H9 (cell line): ENCODE measurements around the gene THAP11. TPM values are rescaled to one million over a fixed set of nuclear protein-coding genes. Genes with fewer than 3 reads are reported as not detected.

Experiments
- DNase-seq: peaks from one replicate; pipeline ENCODE4 v3.0.0-alpha.2; 2017
- H2AFZ ChIP-seq: one replicate; pipeline ENCODE4 v1.6.1; 2013; ENCODE audit warnings: mild to moderate bottlenecking, low read length, control low read depth, moderate library complexity
- H2AK5ac ChIP-seq: 2 replicates; pipeline ENCODE4 v1.6.1; 2013; ENCODE audit warnings: low read length, control low read depth, mixed read lengths; ENCODE audit not compliant: insufficient read length
- H2BK120ac ChIP-seq: one replicate; pipeline ENCODE4 v1.6.1; 2013; ENCODE audit warnings: low read depth, mild to moderate bottlenecking, low read length, control low read depth, inconsistent platforms; ENCODE audit not compliant: poor library complexity, severe bottlenecking
- H2BK12ac ChIP-seq: 2 replicates; pipeline ENCODE4 v1.6.1; 2013; ENCODE audit warnings: low read length, control low read depth, mixed read lengths, low read depth; ENCODE audit not compliant: insufficient read length
- H2BK15ac ChIP-seq: 2 replicates; pipeline ENCODE4 v1.6.1; 2013; ENCODE audit warnings: low read depth, low read length, control low read depth
- H2BK20ac ChIP-seq: one replicate; pipeline ENCODE4 v1.6.1; 2013; ENCODE audit warnings: low read depth, mild to moderate bottlenecking, low read length, control low read depth, inconsistent platforms; ENCODE audit not compliant: poor library complexity, severe bottlenecking
- H2BK5ac ChIP-seq: 2 replicates; pipeline ENCODE4 v1.6.1; 2013; ENCODE audit warnings: low read length, control low read depth, mixed read lengths; ENCODE audit not compliant: insufficient read length
- H3K14ac ChIP-seq: 2 replicates; pipeline ENCODE4 v1.6.1; 2013; ENCODE audit warnings: low read length, control low read depth; ENCODE audit not compliant: insufficient read depth
- H3K18ac ChIP-seq: 2 replicates; pipeline ENCODE4 v1.6.1; 2013; ENCODE audit warnings: low read depth, mild to moderate bottlenecking, mixed read lengths, low read length, control low read depth; ENCODE audit not compliant: insufficient read length
- H3K23ac ChIP-seq: 2 replicates; pipeline ENCODE4 v1.6.1; 2013; ENCODE audit warnings: low read length, control low read depth, mixed read lengths, low read depth; ENCODE audit not compliant: insufficient read length
- H3K23me2 ChIP-seq: 2 replicates; pipeline ENCODE4 v1.6.1; 2013; ENCODE audit warnings: low read depth, mild to moderate bottlenecking, mixed read lengths, low read length, control low read depth; ENCODE audit not compliant: insufficient read length, poor library complexity, severe bottlenecking
- H3K27ac ChIP-seq: 2 replicates; pipeline ENCODE4 v1.5.1; 2013; ENCODE audit warnings: low read length, control low read depth, mixed read lengths, low read depth; ENCODE audit not compliant: insufficient read length
- H3K27me3 ChIP-seq: 2 replicates; pipeline ENCODE4 v1.6.1; 2013; ENCODE audit warnings: low read length, control low read depth, inconsistent platforms; ENCODE audit not compliant: insufficient read depth
- H3K4ac ChIP-seq: 2 replicates; pipeline ENCODE4 v1.6.1; 2013; ENCODE audit warnings: low read depth, mild to moderate bottlenecking, control low read depth, inconsistent platforms, low read length, moderate library complexity
- H3K4me1 ChIP-seq: 2 replicates; pipeline ENCODE4 v1.6.1; 2013; ENCODE audit warnings: low read length, control low read depth, inconsistent platforms; ENCODE audit not compliant: insufficient read depth
- H3K4me2 ChIP-seq: 2 replicates; pipeline ENCODE4 v1.6.1; 2013; ENCODE audit warnings: low read length, control low read depth, mixed read lengths; ENCODE audit not compliant: insufficient read length, insufficient read depth
- H3K56ac ChIP-seq: 2 replicates; pipeline ENCODE4 v1.6.1; 2013; ENCODE audit warnings: low read depth, mild to moderate bottlenecking, mixed read lengths, low read length, control low read depth; ENCODE audit not compliant: insufficient read length
- H3K79me1 ChIP-seq: 2 replicates; pipeline ENCODE4 v1.6.1; 2013; ENCODE audit warnings: low read depth, mild to moderate bottlenecking, moderate library complexity, low read length, control low read depth, inconsistent platforms; ENCODE audit not compliant: insufficient read depth, poor library complexity, severe bottlenecking
- H3K79me2 ChIP-seq: 2 replicates; pipeline ENCODE4 v1.6.1; 2013; ENCODE audit warnings: low read length, control low read depth, inconsistent platforms; ENCODE audit not compliant: insufficient read depth
- H3K9ac ChIP-seq: 2 replicates; pipeline ENCODE4 v1.6.1; 2013; ENCODE audit warnings: low read length, control low read depth, mixed read lengths; ENCODE audit not compliant: insufficient read length; ENCODE audit errors: extremely low read depth
- H3K9me3 ChIP-seq: one replicate; pipeline ENCODE4 v1.6.1; 2013; ENCODE audit warnings: low read depth, low read length, inconsistent platforms; ENCODE audit not compliant: control insufficient read depth
- H3T11ph ChIP-seq: one replicate; pipeline ENCODE4 v1.6.1; 2013; ENCODE audit warnings: mild to moderate bottlenecking, low read length, control low read depth, inconsistent platforms
- H4K20me1 ChIP-seq: one replicate; pipeline ENCODE4 v1.6.1; 2013; ENCODE audit not compliant: control insufficient read depth, insufficient read length, insufficient read depth
- H4K5ac ChIP-seq: 2 replicates; pipeline ENCODE4 v1.6.1; 2013; ENCODE audit warnings: low read depth, mild to moderate bottlenecking, mixed read lengths, low read length, control low read depth; ENCODE audit not compliant: insufficient read length
- H4K8ac ChIP-seq: replicated peaks from 2 replicates; pipeline ENCODE4 v1.6.1; 2013; ENCODE audit warnings: low read length, control low read depth, mixed read lengths, low read depth; ENCODE audit not compliant: insufficient read length
- H4K91ac ChIP-seq: 2 replicates; pipeline ENCODE4 v1.6.1; 2013; ENCODE audit warnings: low read depth, mild to moderate bottlenecking, moderate library complexity, mixed read lengths, low read length, control low read depth; ENCODE audit not compliant: insufficient read length
- H3K27ac Mint-ChIP-seq, 3 experiments: 2 replicates in 2 of 3; 3 replicates in 1 of 3; pipeline ENCODE4 v1.8.0; 2020 to 2021; ENCODE audit warnings: mixed read lengths in 3 of 3, mild to moderate bottlenecking in 1 of 3, moderate library complexity in 1 of 3
- H3K27me3 Mint-ChIP-seq: 2 replicates; pipeline ENCODE4 v1.8.0; 2021; ENCODE audit warnings: low read depth, mild to moderate bottlenecking, moderate library complexity, mixed read lengths
- H3K36me3 Mint-ChIP-seq, 3 experiments: 2 replicates in 2 of 3; 3 replicates in 1 of 3; pipeline ENCODE4 v1.8.0; 2020 to 2021; ENCODE audit warnings: low read depth in 3 of 3, mixed read lengths in 3 of 3; ENCODE audit not compliant: insufficient read depth in 1 of 3
- H3K4me1 Mint-ChIP-seq, 2 experiments: 2 replicates each; pipeline ENCODE4 v1.8.0; 2020; ENCODE audit warnings: mixed read lengths in 2 of 2
- H3K4me3 Mint-ChIP-seq, 2 experiments: 2 replicates in 1 of 2; 3 replicates in 1 of 2; pipeline ENCODE4 v1.8.0; 2020 to 2021; ENCODE audit warnings: mild to moderate bottlenecking in 2 of 2, mixed read lengths in 2 of 2, moderate library complexity in 1 of 2
- H3K9me3 Mint-ChIP-seq, 2 experiments: 2 replicates in 1 of 2; 3 replicates in 1 of 2; pipeline ENCODE4 v1.8.0; 2020; ENCODE audit warnings: mild to moderate bottlenecking in 2 of 2, mixed read lengths in 2 of 2, moderate library complexity in 1 of 2
- CTCF ChIP-seq: fragments of 200-600 bp; sonication (generic); conservative IDR thresholded peaks from 3 replicates; pipeline ENCODE4 v1.8.0; 2021; ENCODE audit warnings: antibody characterized with exemption, mild to moderate bottlenecking
- WGBS: extraction: QIAGEN DNeasy Blood & Tissue Kit; methylation state at CpG from one replicate; pipeline ENCODE4 v1.1.7; 2013; ENCODE audit warnings: missing lambda C conversion rate, low lambda C conversion rate, mixed read lengths; ENCODE audit not compliant: insufficient read length; ENCODE audit errors: extremely low coverage; 5-methylcytosine and 5-hydroxymethylcytosine counted together
- total RNA-seq: library from RNA; stranded (reverse); gene quantifications from 2 replicates; pipeline ENCODE4 v1.2.1, GENCODE V29; 2021

The THAP11 gene
- total RNA-seq, 1 experiment from 2014 or later = 48.9 TPM

GRCh38 chr16:67843343-67843765 is 1.2 kb downstream of the THAP11 start:
- H3K9me3 ChIP-seq = no peaks in the 10 kb centered on the region
- H3K4ac ChIP-seq = no peak overlapping the region
- no peak overlapping the region for H3K14ac ChIP-seq
- H3T11ph ChIP-seq = no peak overlapping the region
- WGBS = no CpG with 5 or more reads among the region's 11 CpGs
- no peak overlapping the region for H2BK12ac ChIP-seq
- H3K27me3 ChIP-seq = no peaks in the 10 kb centered on the region
- H2BK15ac ChIP-seq = no peak overlapping the region
- H3K23ac ChIP-seq = no peak overlapping the region
- Mint-ChIP-seq H3K4me3 (peak overlapping the region; percentile 90 to 92), H3K27ac (peak overlapping the region in 1 of 3 experiments; percentile 92; a peak in 2 of 7 replicates), H3K9me3 (no peaks in the 10 kb centered on the region), H3K36me3 (peaks cover 0 to 10% (median 4%) of the 10 kb centered on the region in 3 experiments; a peak in 4 of 7 replicates), H3K27me3 (no peaks in the 10 kb centered on the region), H3K4me1 (peaks cover 41 to 49% of the 10 kb centered on the region in 2 experiments)
- H3K23me2 ChIP-seq = peaks cover 14% of the 10 kb centered on the region
- no peak overlapping the region for H2BK20ac ChIP-seq
- H4K20me1 ChIP-seq = no peaks in the 10 kb centered on the region
- no peak overlapping the region for H4K8ac ChIP-seq
- no peak overlapping the region for H3K27ac ChIP-seq
- peak overlapping the region; percentile 85 for H3K4me2 ChIP-seq
- DNase-seq = no peak
- no peak overlapping the region for H2BK120ac ChIP-seq
- no peak overlapping the region for H3K56ac ChIP-seq
- H3K79me2 ChIP-seq = peaks cover 10% of the 10 kb centered on the region; the same call in 1 of the 2 replicates
- TF ChIP-seq CTCF = no peak
- H4K5ac ChIP-seq = no peak overlapping the region
- H2AK5ac ChIP-seq = no peak overlapping the region
- no peak overlapping the region for H2AFZ ChIP-seq
- no peak overlapping the region for H4K91ac ChIP-seq
- H3K4me1 ChIP-seq = peaks cover 10% of the 10 kb centered on the region; the same call in 1 of the 2 replicates
- no peak overlapping the region for H2BK5ac ChIP-seq
- H3K79me1 ChIP-seq = no peaks in the 10 kb centered on the region
- no peak overlapping the region for H3K18ac ChIP-seq
- peak overlapping the region; percentile 25 for H3K9ac ChIP-seq
